Activated naive CD8-positive, alpha-beta T cell treated with anti-CD3 and anti-CD28 coated beads for 36 hours (primary cell): ENCODE results near the gene ALDH3B2. TPM values are rescaled to one million over a fixed set of nuclear protein-coding genes. Genes with fewer than 3 reads are reported as not detected.
"Not testable (repeated sequence)": the region's sequence is repeated elsewhere in the genome, so short reads cannot be mapped to it uniquely, and the experiment has no call there.

Experiments
- DNase-seq: peaks from one replicate; pipeline ENCODE4 v3.0.0; 2021
- H3K27ac Mint-ChIP-seq: one replicate; pipeline ENCODE4 v1.8.0; 2022; ENCODE audit warnings: mild to moderate bottlenecking, moderate library complexity, mixed read lengths
- H3K27me3 Mint-ChIP-seq: one replicate; pipeline ENCODE4 v1.8.0; 2022; ENCODE audit warnings: mild to moderate bottlenecking, mixed read lengths
- H3K36me3 Mint-ChIP-seq: one replicate; pipeline ENCODE4 v1.8.0; 2021; ENCODE audit warnings: mild to moderate bottlenecking, mixed read lengths
- H3K4me1 Mint-ChIP-seq: one replicate; pipeline ENCODE4 v1.8.0; 2021; ENCODE audit warnings: mixed read lengths
- H3K4me3 Mint-ChIP-seq: one replicate; pipeline ENCODE4 v1.8.0; 2022; ENCODE audit warnings: mild to moderate bottlenecking, moderate library complexity, mixed read lengths
- H3K9me3 Mint-ChIP-seq: one replicate; pipeline ENCODE4 v1.8.0; 2022; ENCODE audit warnings: mixed read lengths
- total RNA-seq, 2 experiments: library from RNA; stranded (reverse); gene quantifications; one replicate each; pipeline ENCODE4 v1.2.3, GENCODE V29; 2021

The ALDH3B2 gene
- total RNA-seq, 2 experiments from 2014 or later: not detected

DNA sequence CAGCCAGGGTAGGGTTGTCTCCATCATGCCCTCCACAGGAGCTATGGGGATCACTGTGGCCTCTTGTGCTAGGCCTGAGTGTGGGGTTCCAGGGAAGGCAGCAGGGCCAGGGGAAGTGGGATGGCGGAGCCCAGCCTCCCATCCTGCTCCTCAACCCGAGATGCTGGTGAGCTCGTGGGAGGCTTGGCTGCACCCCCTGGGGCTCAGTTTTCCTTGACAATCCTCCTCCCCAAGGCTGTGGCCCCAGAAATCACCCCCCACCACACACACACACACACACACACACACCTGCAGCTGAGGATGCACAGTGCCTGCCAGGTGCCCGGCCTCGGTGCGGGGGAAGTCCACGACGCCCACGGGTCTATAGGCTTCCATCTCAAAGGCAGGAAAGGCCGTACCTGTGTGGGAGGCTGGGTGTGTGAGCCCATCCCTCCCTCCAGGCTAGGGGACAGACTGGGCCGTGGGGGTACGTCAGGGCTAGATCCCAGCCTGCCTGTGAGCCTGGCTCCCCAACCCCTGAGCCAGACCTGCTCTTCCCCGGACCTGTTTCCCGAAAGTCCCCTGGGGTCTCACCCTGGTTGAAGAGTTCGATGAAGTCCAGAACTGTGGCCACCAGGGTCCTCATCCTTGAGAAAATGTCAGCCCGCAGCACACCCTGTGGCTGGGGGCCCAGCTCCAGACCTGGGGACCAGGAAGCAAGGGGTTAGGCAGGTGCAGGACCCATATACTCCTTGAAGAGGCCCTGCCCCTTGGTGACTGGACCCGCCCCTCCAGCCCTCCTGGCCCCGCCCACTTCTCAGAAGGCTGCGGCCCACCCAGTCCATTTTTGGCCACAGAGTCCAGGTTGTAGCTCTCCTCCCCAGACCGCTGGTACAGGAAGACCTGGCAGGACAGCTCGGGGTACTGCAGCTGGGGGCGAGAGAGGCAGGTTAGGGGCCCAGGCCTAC is 29.7 kb downstream of the ALDH3B2 start:
- Mint-ChIP-seq H3K27ac (no peak overlapping the region), H3K9me3 (no peaks in the 10 kb centered on the region), H3K4me3 (no peak overlapping the region), H3K27me3 (no peaks in the 10 kb centered on the region), H3K4me1 (peaks cover 33% of the 10 kb centered on the region), H3K36me3 (no peaks in the 10 kb centered on the region)
- DNase-seq: no peak

DNA sequence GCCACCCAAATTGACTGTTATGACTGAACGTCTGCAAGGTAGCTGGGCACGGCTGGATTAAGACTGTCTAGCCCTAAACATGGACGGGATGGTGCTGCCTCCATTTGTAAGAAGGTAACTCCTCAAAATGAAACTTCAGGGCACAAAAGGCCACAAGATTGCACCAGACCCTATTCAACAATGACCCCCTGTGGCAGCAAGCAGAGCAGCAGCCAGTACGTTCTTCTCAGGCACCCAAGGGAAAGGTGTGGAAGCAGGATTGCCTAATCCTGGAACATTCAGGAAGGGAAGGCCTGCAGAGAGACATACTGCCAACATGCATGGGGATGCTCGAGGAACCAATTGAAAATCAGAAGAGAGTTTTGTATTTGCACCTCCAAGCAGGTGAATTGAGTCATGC is 30.4 kb downstream of the ALDH3B2 start:
- H3K4me3 Mint-ChIP-seq: no peak overlapping the region
- H3K36me3 Mint-ChIP-seq: no peaks in the 10 kb centered on the region
- H3K27ac Mint-ChIP-seq: no peak overlapping the region
- peaks cover 26% of the 10 kb centered on the region for H3K4me1 Mint-ChIP-seq
- no peaks in the 10 kb centered on the region for H3K27me3 Mint-ChIP-seq
- H3K9me3 Mint-ChIP-seq: no peaks in the 10 kb centered on the region
- DNase-seq: no peak

DNA sequence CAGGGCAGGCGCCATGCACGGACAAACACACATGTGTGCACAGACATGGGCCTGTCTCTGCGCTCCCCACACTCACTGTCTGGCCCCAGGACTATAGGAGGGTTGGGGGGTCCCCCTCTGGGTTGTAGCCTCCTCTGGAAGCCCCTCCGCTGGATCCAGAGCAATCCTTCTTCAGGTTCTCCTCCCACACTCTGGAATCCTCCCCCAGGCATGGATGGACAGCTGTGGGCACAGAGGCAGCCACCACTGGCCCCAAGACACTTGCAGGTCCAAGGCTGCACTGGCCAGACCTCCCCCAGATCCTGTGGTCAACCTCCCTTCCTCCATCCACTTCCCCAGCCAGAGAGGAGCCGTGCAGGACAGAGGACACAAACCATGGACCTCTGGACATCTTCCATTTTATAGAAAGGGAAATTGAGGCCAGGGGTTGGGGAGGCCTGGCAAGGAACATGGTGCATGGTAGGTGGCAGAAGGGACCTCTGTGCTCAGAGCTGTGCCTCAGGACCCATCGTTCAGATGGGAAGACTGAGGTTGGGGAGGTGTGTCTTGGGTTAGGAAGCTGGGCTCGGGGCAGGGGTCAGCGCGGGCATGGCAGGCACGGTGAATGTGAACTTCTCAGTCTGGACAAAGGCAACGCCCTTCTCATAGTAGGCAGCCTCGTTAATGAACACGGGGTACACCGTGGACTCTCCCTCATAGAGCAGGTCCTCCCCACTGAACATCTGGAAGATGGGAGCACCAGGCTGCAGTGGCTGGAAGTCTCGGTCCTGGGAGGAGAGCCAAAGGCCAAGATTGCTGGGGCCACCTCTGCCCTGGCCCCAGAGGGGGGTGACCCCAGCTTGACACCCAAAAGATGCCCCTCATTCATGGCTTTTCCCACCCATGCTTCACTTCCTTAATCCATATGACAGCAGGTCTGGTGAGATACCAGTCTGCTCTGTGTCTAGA is 32.0 kb downstream of the ALDH3B2 start:
- no peaks in the 10 kb centered on the region for H3K36me3 Mint-ChIP-seq
- no peak for DNase-seq
- no peaks in the 10 kb centered on the region for H3K27me3 Mint-ChIP-seq
- H3K27ac Mint-ChIP-seq: no peak overlapping the region
- H3K4me3 Mint-ChIP-seq: no peak overlapping the region
- H3K9me3 Mint-ChIP-seq: no peaks in the 10 kb centered on the region
- peaks cover 18% of the 10 kb centered on the region for H3K4me1 Mint-ChIP-seq

DNA sequence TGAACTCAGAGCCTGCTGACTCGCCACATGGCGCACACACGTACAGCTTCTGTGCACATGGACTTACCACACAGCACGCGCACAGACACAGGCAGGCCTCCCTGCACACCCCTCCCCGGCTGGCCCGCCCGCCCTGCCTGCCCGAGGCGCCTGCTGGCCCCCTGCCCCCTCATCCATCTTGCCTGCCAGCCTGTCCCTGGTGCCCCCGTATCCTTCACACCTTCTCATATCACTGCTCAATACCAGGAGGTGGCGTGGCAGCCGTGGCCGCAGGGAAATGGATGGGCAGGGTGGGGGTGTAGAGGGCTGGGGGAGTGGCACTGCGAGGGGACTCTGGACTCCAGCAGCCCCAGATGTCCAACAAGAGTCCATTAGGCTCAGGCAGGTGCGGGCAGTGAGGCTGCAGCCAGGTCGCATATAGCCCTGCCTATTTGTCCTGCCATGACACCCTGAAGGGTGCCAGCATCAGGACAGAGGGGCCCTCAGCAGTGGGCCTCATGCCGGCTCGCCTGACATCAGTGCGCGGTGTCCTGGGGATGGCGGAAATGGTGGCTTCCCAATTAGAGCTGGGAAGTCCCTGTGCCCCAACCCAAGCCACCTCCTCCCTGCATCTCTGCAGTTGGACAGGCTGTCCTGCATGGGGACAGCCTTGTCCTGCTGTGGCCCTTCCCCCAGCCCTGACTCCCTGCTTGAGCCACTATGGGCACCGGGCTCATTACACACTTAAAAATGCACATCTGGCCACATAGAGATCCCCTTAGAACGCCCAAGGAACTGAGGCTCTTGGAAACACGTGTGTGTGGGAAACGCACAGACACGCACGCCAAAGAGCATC is 32.9 kb downstream of the ALDH3B2 start:
- no peaks in the 10 kb centered on the region for H3K9me3 Mint-ChIP-seq
- no peak overlapping the region for H3K4me3 Mint-ChIP-seq
- DNase-seq: no peak
- peaks cover 15% of the 10 kb centered on the region for H3K4me1 Mint-ChIP-seq
- no peaks in the 10 kb centered on the region for H3K27me3 Mint-ChIP-seq
- no peak overlapping the region for H3K27ac Mint-ChIP-seq
- no peaks in the 10 kb centered on the region for H3K36me3 Mint-ChIP-seq

DNA sequence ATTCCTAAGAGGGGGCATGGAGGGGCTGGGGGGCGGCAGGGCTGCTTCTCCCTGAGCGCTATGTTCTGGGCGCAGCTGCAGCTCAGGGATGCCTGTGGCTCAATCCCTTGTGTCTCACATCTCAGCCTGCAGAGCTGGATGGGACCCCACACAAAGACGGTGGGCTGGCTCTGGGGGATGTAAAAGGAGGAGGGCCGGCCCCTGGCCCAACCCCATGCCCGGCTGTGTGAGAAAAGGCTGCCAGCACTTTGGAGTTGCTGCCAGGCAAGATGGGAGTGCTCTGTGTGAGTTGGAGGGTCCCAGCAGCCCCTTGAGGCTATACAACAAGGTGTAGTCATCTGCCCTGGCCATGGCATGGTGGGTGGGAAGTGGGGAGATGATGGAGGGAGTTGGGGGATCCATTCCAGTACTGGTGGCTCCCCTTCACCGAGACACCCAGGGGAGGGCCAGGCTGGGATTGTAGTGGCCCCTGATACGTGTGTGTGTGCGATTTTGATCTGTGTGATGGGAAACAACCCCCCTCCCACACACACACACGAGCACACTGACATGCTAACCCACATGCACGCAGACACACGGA is 33.6 kb downstream of the ALDH3B2 start:
- no peak overlapping the region for H3K4me3 Mint-ChIP-seq
- no peak for DNase-seq
- no peak overlapping the region for H3K27ac Mint-ChIP-seq
- H3K36me3 Mint-ChIP-seq: no peaks in the 10 kb centered on the region
- no peaks in the 10 kb centered on the region for H3K9me3 Mint-ChIP-seq
- H3K4me1 Mint-ChIP-seq: peaks cover 7% of the 10 kb centered on the region
- no peaks in the 10 kb centered on the region for H3K27me3 Mint-ChIP-seq

DNA sequence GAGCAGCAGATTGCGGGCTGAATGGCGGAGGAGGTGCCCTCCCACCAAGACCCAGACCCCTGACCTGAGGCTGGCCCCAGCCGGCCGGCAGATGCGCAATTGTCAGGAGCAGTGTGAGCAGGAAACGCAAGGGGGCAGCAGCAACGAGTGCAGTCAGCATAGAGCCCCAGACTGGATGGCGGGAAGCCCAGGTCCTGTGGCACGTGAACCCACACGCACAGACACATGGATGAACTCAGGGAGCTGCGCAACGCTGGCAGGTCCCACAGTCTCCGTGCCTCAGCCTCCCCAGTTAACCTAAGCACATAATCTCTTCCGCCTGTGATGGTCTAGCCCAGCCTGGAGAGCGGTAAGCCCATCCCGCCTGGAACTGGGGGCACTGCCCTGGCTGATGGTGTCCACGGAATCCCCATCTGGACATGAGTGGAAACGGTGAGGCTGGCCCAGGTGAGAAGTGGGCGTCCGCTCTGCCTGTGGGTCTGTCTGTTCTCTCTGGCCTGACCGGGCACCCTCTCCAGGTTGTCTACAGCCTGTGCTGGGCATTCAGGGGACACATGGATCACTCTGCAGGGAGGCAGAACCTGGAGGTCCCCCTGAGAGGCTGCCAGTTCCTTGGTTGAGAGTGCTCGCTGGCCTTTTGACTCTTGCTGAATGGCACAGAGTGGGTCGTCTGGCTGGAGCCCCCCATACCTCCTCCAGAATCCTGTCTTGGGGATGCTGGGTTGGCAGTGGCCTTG is 34.2 kb downstream of the ALDH3B2 start:
- Mint-ChIP-seq H3K36me3 (no peaks in the 10 kb centered on the region), H3K27me3 (no peaks in the 10 kb centered on the region), H3K4me1 (peaks cover 6% of the 10 kb centered on the region), H3K4me3 (no peak overlapping the region), H3K27ac (no peak overlapping the region), H3K9me3 (no peaks in the 10 kb centered on the region)
- DNase-seq: peak; percentile 59

DNA sequence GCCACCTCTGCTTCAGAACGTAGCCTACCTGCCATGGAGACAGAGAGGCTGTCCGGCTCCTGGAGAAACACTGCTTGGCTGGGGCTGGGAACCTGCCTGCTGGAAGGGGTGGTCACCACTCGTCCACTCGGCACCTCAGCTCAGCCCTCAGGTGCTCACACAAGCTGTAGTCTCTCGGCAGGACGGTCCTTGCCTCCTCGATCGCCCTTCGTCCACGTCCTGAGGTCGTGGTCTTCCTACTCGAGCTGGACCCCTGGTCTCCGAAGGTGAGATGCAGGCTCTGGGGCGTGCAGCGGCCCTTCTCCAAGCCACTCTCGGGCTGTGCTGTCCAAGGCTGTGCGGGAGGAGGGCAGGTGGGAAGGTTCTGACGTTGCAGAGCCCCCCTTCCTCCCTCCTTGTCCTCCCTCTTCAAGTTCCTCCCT is 35.0 kb downstream of the ALDH3B2 start, which contains the start of gene TBX10:
TSS of gene TBX10 (minus strand) at position 326 of the 422 bp plus-strand sequence. CDS start at position 35, 291 bp downstream.
- no peak within 1 kb of the TSS for H3K4me3 Mint-ChIP-seq
- no peaks in the 10 kb centered on the region for H3K36me3 Mint-ChIP-seq
- H3K27ac Mint-ChIP-seq: no peak within 1 kb of the TSS
- peaks cover 6% of the 10 kb centered on the region for H3K4me1 Mint-ChIP-seq
- H3K27me3 Mint-ChIP-seq: no peaks in the 10 kb centered on the region
- H3K9me3 Mint-ChIP-seq: no peaks in the 10 kb centered on the region
- no peak for DNase-seq

DNA sequence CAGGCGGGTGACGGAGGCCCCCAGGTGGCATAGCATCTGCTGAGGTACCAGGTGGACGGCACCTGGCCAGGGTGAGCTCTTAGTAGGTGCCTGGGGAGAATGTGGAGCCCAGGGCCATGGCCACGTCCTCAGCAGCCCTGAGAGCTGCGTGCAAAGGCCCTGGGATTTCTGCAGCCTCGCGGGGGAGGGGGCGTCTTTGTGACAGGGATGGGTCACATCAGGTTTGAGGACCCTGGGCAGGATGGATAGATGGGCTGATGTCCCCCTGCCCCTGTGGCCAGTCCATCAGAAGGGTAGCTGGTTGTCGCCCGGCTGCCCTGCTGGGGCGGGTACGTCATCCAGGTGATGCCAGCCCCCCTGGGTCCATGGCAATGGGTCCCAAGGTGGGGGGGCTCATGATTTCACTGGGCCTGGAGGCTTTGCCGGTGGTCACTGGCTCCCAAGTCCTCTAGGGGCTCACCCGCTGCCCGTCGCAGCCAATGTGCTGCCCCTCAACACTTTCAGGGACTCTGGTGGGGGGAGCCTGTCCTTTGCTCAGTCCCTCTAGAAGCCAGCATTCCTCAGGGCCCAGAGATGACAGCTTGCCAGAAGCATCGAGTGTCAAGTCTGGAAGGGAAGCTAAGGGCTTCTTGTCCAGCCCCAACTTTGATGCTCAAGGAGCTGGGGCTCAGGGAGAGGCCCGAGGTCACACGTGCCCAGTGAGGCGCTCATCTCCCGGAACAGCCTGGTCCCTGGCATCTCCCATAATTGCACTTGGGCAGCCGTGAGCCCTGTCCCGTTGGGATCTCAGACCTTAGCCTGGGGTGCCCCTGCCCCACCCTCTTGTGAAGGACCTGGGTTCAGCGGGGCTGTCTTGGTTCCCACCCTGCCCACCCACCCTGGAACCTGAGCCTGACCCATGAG is 35.6 kb downstream of the ALDH3B2 start:
- Mint-ChIP-seq H3K4me1 (peaks cover 6% of the 10 kb centered on the region), H3K27me3 (no peaks in the 10 kb centered on the region), H3K36me3 (no peaks in the 10 kb centered on the region), H3K27ac (no peak overlapping the region), H3K9me3 (no peaks in the 10 kb centered on the region), H3K4me3 (no peak overlapping the region)
- DNase-seq: no peak

DNA sequence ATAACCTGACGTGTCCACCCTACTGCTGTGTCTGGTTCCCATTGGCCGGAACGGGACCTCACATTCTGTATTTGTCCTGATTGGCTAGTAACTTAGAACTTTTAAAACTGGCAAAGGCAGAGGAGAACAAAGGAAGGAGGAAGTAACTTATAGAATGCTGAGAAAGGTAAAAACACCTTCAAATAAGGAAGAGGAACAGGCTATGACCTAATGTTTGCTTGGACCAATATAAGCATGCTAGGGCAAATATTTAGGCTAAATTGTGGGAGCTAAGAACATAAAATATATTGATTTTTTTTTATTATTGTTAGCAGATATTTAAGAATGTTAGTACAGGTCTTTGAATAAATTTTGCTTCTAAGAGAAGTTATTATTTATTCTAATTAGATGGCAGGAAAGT is 37.0 kb downstream of the ALDH3B2 start:
- H3K27ac Mint-ChIP-seq, H3K4me1 Mint-ChIP-seq, H3K36me3 Mint-ChIP-seq, DNase-seq, H3K9me3 Mint-ChIP-seq, H3K4me3 Mint-ChIP-seq, H3K27me3 Mint-ChIP-seq: not testable (repeated sequence)

DNA sequence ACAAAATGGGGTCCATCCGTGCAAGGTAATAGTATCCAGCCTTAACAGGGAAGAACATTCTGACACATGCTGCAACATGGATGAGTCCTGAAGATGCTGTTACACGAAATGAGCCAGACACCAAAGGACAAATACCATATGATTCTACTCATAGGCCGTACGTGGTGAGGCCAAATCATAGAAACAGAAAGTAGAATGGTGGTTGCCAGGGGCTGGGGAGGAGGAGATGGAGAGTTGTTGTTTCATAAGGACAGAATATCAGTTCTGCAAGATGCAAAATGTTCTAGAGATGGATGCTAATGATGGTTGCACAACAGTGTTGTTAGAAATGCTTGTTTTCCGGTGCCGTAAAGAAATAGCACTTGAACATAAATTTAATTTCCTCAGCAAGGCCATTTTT is 37.5 kb downstream of the ALDH3B2 start:
- peaks cover 6% of the 10 kb centered on the region for H3K4me1 Mint-ChIP-seq
- no peaks in the 10 kb centered on the region for H3K9me3 Mint-ChIP-seq
- H3K27me3 Mint-ChIP-seq: no peaks in the 10 kb centered on the region
- DNase-seq: no peak
- no peak overlapping the region for H3K4me3 Mint-ChIP-seq
- H3K27ac Mint-ChIP-seq: no peak overlapping the region
- H3K36me3 Mint-ChIP-seq: no peaks in the 10 kb centered on the region

DNA sequence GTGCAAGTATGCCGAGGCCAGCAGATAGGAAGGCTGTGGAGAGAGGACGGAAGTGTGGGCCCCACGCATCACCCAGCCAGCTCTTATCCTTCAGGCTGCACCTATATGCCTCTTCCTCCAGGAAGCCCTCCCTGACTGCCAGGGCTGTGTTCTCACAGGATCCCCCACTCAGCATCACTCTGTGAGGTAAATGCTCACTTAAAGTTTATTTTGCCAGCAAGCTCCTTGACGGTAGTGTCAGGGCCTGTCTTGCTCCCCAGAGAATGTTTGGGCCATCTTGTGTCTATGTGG is 39.2 kb downstream of the ALDH3B2 start:
- Mint-ChIP-seq H3K9me3 (no peaks in the 10 kb centered on the region), H3K4me1 (peaks cover 10% of the 10 kb centered on the region)
- DNase-seq: no peak

DNA sequence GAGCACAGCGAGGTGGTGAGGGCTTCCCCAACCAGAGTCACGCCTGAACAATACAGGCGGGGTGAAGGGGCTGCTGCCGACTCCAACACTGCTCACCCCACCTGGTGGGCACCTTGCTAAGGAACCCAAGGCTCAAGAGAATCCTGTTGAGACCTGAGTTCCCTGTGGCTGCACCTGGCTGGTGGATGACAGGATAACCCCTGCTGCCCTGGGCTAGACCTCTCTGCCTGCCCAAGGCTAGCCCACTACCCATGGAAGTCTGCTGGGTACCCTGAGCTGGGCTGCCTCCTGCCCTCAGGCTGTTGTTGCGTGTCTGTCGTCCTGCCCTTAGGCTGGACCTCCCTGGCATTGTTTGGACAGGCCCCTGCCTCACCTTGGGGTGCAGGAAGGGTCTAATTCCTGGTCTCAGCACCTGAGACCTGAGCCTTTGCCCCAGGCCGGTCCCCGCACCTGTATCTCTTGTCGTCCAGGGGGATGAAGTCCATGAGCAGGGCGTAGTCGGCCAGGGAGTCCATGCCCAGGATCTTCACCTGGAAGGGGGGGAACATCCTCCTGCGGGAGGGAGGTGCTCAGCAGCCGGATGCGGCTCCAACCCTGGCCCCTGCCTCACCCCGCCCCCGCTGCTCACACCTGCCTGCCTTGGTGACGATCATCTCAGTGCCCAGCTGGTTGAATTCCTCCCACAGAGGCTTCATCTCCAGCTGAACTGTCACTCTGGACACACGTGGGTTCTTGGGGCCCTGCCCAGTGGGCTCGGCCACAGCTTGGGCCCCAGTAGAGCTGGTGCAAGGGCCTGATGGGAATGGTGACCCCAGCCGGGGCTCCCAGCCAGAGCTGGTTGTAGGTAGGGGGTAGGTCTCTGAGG is 39.8 kb downstream of the ALDH3B2 start:
- H3K4me3 Mint-ChIP-seq: no peak overlapping the region
- H3K4me1 Mint-ChIP-seq: peaks cover 8% of the 10 kb centered on the region
- no peaks in the 10 kb centered on the region for H3K36me3 Mint-ChIP-seq
- H3K9me3 Mint-ChIP-seq: no peaks in the 10 kb centered on the region
- H3K27me3 Mint-ChIP-seq: no peaks in the 10 kb centered on the region
- H3K27ac Mint-ChIP-seq: no peak overlapping the region
- no peak for DNase-seq

More for the DNA sequence above, 39.2 kb downstream of the ALDH3B2 start:
- no peaks in the 10 kb centered on the region for H3K36me3 Mint-ChIP-seq
- no peaks in the 10 kb centered on the region for H3K27me3 Mint-ChIP-seq
- H3K27ac Mint-ChIP-seq: no peak overlapping the region
- H3K4me3 Mint-ChIP-seq: no peak overlapping the region
